NCI-H524 treated with DMSO at 0.1 percent for 48 hours (cell line): ENCODE data around the gene LYPD1.

Source experiments
- DNase-seq: peaks from one replicate; lab custom pipeline; 2025; lab: John Stamatoyannopoulos, UW

The LYPD1 gene

DNA sequence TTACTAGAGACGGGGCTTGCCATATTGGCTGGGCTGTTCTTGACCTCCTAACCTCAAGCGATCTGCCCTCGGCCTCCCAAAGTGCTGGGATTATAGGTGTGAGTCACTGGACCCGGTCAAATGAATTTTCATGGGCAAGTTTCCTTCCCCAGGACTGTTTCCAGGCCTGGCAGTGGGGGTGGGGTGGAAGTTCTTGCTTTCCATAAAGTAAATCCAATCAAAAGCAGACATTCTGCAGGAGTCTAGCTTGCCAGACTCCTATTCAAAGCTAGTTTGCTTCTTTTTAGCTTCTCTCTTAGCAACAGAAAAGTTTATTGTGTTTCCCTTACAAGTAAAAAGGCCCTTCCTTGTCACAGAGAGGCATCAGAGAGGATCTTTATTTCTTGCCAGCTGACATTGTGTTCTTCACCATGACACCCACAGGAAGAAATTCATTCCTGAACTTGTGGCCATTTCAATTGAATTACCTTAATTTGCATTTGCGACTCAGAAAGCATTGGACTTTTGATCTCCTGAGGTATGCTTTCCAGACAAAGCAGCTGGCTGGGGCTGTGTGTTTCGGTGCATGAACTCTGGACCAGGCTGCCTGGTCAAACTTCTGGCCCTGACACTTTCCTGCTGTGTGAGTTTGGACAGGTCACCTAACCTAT, 37.9 kb downstream of the LYPD1 start:
- DNase-seq = no peak

DNA sequence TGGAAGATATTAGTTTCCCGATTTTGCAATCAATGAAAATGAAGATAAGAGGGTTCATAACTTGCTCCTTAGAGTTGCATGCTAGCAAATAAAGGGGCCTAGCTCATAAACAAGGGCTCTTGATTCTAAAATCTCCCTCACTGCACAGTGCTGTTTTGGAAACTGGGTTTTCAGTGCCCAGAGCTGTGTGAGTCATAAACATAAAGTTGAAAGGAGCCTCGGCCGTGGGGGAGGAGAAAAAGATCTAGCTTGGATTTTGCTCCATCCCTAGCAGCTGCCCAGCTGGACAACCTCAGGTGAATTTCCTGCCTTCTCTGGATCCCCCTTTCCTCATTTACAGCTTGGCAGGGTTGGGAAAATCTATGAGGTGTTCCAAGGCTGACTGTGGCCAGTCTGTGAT, 42.5 kb downstream of the LYPD1 start:
- no peak for DNase-seq

DNA sequence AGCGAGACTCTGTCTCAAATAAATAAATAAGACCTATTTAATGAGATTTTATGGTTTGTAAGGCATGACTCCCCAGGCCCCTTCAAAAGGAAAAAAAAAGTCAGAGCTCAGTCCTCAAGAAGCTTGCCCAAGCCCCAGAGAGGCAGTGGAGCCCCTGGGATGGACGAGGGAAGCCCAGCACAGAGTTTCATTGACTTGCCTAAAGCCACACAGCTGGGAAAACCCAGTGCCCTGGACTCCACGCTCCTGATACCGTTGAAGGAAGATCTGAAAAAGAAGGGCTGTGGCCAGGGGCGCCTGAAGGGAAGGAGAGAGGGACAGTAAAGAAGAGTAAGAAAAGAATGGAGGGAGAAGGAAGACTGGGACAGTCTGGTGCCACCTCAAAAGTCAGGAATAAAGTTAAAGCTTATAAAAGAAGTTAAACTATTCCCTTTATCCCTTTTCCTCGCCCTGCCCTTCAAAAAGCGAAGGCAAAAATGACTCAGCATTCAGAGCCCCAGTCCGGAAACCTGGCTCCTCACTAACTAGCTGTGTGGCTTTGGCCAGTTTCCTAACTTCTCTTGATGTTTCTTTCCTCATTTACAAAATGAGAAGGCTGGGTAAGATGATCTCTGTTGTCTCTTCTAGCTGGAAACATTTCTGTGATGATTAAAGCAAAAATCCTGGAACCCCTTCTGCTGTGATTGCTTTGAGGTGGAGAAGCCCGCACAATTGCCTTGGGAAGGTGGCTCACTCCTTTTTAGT, 46.7 kb downstream of the LYPD1 start:
- no peak for DNase-seq

DNA sequence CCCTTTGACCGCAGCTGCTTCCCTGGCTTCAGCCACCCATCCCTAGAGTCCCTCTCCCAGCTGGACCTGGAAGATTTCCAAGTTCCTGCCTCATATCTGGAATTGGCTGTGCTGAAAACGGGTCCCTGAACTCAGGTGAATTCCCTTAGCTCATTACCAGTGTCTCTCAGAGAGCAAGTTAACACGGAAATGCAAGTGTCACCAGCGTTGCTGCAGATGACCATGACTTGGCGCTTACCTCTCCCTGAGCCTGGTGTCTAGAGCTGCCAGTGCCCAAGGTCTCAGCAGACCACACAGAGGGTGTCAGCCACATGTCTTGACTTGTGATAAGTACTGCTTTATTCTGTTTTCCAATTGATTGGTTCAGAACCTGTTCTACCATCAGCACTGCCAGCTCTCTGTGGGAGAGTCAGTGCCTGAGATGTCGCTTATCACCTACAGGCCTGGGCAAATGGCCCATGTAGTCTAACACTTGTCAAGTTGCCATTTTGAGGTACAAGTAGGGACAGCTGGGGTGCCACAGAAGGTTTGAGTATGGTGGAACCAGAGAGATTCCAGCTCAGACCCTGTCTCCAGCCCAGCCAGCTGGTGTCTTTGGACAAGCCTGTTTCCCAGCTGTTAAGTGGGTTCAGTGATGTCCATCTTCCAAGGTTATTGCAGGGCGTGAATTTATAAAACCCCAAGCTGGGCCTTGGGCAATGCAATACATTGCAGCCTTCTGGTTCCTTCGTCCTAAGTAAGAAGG, 48.7 kb downstream of the LYPD1 start:
- DNase-seq = no peak

DNA sequence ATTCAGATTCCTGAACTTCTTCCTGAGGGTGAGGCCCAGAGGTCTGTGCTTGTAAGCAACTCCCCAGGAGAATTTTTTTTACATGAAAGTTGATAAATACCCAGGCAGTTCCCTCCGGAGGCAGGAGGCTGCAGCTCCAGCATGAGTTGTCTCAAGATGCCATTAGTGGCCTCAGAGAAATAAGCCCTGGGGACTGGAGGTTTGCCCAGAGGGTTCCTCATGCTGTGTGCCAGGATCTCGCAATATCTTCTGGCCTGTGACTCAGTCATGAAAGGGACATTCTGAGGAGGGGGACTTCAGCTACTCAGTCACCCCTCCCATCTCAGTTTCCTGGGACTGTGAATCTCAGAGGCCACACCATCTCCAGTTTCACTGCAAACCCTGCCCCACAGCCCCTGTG, 49.9 kb downstream of the LYPD1 start:
- no peak for DNase-seq

DNA sequence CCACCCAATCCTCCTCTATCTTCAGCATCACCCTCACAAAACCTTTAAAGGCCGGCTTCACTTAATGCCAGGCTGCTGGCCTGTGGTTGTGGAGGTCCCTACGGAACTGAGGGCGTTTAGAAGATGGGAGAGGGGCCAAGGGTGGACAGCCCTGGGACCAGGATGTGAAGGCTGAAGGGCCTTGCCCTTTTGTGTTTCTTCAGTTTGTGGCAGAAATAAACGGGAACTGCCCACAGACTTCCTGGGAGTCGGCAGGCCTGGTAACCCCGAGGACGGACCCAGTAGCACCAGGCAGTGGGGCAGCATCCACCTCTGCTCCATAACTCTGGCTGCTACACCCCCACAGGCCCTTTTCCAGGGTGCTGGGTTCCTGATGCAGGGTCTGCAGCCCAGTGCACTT, 51.3 kb downstream of the LYPD1 start:
- DNase-seq = no peak

DNA sequence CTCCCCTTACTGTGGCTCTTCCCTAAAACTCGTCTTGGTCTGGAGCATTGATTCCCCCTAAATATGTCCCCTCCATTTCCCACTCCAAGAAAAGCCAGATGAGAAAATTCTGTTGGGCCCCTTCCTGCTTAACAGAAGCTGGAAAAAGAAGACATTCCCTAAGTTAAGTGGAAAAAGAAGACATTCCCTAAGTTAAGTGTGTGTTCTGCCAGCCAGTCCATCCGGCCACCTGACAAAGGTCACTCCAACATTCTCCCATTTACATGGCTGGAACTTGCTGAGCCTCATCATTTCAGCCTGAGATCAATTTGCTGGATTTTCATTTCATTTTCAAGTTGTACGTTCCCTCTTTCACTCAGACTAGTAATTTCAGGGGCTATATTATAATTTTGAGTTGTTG, 52.0 kb downstream of the LYPD1 start:
- DNase-seq = no peak

DNA sequence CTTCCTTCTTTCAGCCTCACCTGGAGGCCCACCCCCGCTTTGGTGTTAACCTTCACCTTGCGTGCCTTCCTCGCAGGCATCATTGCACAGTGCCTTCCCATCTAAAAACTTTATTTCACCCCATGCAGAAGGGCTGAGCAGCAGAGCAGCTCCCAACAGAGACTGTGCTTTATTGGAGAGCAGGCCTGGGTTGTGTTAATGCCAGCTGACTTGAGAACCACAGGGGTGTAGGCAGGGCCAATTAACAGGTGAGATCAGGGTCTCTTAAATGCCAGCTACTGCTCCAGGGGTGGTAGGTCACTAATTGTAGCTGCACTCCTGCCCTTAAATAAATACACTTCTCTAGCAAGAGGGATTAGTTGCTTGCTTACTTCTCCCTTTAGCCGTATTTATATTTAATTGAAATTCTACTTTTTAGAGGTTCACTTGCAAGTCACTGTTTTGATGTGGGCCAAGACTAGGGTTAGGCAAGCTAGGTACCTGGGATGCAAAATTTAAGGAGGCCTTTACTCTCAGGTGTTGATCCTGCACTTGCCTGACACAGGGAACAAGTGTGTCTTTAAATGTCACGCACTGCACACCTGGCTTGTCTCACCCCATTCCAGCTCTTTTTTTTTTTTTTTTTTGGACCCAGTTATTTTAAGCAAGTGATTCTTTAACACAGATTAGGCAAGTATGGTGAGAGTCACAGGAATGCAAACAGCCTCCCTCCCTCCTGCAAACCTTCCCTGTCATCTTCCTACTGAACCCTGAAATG, 54.5 kb downstream of the LYPD1 start:
- DNase-seq = no peak

DNA sequence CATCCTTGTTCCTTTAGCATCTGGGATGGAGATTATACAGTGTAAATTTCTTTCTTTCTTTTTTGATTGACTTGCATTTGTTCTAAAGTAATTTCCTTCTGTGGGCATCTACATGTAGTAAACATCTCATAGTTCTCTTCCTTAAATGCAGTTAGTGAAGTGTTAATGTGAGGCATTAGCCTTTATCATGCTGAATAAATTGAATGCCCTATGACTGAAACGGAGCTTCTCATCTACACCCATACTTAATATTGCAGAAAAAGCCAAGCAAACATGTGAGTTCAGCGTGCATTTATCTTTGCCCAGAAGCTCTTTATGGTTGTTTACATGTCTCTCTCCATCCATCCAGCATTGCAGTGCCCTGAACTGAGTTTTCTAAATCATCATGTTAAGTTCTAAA, 58.3 kb downstream of the LYPD1 start:
- no peak for DNase-seq

DNA sequence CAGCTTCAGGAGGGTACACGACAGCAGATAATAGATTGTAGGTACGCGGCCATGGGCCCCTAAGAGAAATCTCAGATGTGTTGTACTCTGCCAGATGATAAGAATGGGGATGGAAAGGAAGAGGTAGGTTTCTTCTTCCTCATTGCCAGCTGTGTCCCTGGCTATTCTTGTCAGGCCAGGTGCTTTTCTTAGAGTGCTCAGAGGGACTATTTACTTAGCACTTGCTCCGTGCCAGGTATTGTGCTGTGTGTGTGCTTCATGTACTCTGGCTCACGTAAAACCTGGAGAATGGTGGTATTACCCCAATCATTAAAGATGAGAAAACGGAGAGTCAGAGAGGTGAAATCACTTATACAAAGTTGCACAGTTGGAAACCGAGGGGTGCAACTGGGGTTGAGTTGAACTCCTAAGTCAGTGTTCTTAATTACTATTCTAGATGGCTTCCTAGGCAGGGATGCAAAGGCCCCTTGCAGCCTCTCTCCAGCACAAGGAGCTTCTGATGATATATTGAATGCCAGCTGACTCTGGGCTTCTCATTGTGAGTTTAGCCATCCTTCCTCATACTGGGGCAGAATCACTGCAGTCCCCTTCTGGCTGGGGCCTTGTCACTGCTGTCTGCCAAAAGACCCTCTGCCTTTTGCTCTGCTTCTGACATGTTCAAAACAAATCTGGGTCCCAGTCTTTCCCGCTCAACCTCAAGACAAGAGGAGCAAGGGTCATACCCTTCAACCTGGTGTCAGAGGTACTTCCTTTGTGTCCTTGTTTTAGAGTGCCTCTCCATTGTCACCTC, 60.7 kb downstream of the LYPD1 start:
- DNase-seq = no peak

DNA sequence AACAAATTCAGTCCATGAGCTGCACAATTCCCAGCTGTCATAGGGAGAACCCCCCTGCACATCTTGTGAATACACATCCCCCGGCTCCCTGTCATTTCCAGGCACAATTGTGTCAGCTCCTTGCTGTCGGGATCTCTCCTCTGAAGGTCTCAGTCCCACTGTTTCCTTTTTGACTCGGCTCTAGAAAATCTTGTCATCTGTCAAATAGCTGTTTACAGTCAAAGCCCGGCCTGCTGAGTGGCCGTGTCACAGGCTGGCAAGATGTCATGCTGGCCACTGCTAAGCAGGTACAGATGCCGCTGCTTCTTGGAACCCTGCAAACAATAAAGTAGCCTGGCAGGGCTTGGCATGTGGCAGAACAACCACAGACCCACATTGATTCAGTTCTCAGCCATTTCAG, 61.7 kb downstream of the LYPD1 start:
- DNase-seq = no peak

DNA sequence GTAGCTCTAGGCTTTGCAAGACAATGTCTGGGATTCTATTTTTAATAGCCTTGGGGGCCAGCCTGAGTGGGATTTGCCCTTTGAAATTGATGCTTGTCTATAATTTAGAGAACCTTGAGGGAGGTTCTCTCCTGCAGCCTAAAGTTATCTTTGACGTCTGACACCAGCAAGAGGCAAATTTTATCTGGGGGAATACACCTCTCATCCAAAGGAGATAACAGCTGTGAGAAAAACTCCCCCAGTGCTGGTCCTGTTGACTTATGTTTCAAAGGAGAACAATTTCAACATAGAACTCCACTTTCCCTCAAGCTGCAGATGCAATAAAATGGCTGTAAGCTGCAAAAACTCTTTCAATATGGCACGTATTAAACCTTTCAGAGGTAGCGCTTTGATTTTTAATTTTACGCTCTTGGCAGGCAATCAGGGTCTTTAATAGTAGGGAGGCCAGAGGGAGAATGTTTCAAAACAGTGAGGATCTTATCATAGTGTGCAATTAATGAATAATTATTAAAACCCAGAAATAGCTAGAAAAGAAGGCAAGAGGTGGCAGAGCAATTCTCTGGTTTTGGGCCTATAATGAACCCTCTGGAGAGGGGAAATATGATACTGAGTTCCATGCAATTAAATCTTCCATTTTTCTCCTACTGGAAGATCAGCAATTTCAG, 62.4 kb downstream of the LYPD1 start:
- no peak for DNase-seq

DNA sequence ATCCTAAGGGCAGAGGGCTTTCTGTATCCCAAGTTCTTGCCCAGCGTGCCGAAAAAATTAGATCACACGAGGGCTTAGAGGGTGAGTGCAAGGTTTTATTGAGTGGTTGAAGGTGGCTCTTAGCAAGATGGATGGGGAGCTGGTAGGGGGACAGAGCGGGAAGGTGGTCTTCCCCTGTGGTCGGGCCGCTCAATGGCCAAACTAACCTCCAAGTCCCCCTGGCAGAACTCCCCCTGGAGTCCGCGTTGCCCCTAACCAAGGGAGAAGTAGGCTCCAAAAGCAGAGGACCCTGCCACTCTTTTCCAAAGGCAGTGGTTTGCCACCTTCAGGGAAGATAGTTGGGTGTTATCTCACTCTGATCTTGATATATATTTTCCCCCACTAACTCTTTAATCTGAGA, 63.4 kb downstream of the LYPD1 start:
- DNase-seq = no peak

DNA sequence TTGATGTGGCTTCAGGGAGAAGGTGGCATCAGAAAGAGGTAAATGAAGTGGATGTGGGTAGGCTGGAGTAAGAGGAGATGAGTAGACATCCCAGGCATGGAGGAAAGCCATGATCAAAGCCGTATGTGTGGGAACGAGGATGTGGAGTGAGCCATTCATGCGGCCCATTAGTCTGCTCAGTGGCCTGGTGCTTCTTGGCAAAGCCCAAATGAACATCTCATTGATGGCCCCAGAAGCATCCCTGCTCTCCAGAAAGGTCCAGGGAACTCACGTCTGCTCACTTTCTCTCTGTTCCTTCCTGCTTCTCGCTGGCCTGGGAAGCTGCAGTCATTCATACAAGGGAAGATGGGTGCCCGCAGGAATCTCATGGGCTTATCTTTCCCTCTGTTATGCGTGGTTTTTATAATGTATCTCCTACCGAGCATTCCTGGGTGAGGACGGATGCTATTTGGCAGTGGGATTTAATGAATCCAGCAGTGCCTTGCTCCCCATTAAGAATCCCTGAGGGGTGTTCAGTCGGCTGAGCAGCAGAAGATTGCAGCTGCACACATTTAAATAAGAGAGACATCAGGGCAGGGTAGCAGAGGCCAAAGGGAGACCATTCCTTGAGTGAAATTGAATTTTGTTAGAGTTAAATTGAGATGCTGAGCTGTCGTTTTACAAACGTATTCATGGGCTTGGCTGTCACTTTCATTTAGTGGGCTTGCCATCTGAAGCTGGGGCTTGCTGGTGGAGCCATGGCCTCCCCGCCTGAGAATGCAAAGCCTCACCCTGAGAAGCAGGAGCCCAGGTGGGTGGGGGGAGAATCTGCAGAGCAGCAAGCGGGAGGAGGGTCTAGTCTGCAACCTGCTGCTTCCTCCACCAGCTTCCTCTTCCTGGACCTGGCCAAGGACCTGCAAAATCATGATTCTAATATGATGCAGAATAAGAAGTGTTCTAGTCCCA, 64.5 kb downstream of the LYPD1 start:
- no peak for DNase-seq

DNA sequence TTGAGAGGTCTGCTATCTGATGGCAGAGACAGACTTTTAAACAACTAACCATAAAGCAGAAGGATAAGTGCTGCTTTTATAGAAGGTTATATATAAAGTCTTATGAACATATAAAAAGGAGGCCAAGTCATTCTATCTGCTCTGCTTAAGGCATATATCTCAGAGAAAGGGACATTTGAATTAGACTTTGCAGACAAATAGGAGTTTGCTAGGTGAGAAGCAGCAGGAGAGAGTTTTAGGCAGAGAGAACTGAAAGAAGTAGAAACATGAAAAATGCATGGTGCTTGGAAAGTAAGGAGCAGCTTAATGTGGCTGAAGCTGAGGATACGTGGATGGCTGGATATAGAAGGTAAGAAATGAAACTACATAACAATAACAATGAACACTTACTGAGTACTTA, 65.4 kb downstream of the LYPD1 start:
- no peak for DNase-seq

DNA sequence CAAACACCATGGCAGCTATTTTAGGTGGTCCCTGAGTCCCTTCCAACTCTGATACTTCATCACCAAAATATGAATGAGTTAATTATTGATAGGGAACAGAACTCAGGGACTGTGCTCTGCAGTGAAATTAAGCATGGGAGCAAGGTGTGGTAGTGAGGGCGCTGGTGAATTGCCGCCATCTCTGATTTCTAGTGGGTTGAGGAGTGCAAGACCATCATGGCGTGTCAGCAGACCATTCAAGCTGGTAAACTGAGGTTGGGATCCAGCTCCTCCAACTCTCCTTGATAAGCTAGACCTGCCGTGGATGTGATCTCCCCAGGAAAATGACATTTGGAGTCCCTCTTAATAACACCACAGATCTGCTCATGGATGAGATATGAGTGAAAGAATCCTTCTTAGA, 70.4 kb downstream of the LYPD1 start:
- DNase-seq = no peak

DNA sequence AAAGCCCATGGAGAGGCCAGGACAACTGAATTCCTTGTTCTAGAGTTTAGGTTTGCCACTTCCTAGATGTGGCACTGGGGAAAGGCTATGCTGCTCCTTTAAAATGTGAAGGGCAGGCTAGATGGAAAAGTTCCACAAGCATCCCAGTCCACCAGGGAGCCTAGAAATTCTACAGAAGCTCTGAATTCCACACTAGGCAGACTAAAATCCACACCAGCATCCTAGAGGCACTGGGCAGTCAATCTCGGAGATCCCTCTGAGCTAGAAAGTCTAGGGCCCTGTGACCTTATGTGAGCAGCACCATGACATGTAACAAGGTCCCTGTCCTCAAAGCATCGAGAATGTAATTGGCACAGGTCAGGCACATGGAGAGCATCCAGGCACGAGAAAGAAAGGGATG, 71.5 kb downstream of the LYPD1 start:
- no peak for DNase-seq

DNA sequence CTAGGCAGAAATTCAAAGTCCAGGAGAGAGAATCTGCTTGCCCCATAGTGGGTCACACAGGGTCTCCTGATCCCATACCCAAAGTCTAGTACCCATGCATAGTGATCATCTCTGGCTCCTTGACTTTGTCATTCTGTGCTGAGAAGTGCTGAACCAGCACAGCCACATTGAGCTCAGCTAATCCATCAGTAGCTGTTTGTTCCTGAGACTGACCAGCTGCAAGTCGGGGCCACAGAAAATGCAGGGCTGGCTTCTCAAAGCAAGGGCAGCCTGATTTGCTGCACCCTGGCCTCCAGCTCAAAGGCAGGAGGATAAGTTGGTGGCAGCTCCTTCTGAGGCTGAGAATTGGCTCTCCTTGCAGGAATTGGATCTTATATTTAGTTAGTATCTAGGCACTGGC, 72.2 kb downstream of the LYPD1 start:
- no peak for DNase-seq

DNA sequence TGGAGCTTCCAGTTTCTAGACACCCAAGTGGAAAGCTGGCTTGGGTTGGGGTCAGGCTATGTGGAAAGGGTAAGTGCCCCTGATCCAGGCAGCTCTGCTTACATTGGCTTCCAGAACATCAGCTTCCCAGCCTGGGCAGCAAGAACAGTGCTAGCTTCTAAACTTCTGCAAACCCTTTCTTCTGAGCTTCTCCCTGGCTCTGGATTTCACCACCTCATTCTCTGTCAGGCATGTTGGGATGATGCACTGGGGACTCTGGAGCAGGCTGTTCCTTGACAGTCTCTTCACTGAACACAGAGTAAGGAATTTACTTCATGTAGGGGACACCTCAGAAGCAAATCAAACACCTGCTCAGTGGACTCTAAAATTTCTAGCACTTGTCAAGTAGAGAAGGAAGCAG, 72.8 kb downstream of the LYPD1 start:
- DNase-seq = no peak

DNA sequence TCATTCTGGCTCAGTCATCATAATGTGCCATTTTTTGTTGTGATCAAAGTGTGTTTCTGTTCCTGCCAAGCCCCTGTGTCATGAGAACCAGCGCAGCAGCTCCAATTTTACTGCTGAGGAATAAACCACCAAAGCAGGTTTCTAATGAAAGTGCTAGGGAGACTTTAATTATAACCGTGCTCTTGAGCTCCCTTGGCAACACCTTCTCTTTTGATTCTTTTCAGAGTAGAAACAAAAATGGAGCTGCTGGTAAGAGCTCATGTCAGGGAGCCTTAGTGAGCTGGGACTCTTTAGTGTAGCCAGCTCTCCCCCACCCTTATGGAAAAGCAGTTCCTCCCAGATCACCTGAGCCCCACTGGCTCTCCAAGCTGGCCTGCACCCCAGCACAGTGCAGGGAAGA, 74.3 kb downstream of the LYPD1 start:
- no peak for DNase-seq
